Stimulated activated CD4-positive, alpha-beta T cell treated with anti-CD3 and anti-CD28 coated beads, Interleukin-1b, Interleukin-23, amount 100 ng/mL, for 24 hours (primary cell): ENCODE results near the gene CYP2D6.
A peak's percentile ranks its signal among the peaks of the same experiment; 100 is the strongest.

Source experiments
- DNase-seq, 4 experiments: peaks; one replicate each; pipeline ENCODE4 v3.0.0-alpha.2; 2020; ENCODE audit warnings: low read depth in 4 of 4, low spot score in 1 of 4

The CYP2D6 gene

DNA sequence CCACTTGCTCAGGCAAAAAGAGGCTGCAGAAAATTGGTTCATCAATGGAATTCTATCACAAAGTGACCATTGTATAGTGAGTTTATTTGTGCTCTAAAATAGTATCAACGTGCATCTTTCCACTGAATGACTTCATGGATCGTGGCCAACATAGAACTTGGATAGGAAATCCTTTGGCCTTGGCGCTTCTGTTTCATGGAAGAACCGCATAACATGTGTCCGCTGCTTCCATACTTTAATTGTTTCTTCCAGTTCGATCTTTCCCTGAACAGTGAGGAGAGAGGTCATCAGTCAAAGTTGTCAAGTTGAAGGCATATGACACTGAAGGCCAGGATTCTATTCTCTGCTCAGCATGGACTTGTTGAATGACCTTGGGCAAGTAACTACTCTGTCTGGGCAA lies 44.6 kb downstream of the CYP2D6 start:
- no peak for DNase-seq

- DNase-seq, result no peak
These were observed 45.7 kb downstream of the CYP2D6 start for GRCh38 chr22:42084874-42085273.

DNA sequence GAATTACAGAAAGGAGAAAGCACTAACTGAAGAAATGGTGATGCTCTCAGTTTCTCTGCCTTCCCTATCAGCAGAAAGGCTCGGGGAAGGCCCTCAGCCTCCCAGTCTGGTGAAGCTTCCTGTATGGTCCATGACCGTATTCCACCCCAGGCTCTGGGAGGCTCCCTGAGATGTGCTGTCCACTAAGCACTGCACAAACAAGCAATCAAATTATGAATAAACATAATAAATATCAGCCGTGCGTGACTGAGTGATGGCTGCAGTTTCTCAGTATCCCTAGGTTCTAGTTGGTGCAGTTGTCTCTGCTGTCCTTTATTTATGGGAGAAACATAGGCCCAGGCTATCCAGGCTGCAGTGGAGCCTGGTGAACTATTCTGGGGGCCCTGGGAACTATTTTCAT lies 47.5 kb downstream of the CYP2D6 start:
- DNase-seq, result no peak

GRCh38 chr22:42080287-42080686 lies 50.3 kb downstream of the CYP2D6 start:
- DNase-seq, result no peak

GRCh38 chr22:42079319-42080251 lies 51.0 kb downstream of the CYP2D6 start, which contains the start of gene SMDT1:
TSS of gene SMDT1 (plus strand) at chr22:42079700. CDS start at chr22:42079769, 69 bp downstream.
- DNase-seq, result peak; percentile 95 to 97 (median 96)

DNA sequence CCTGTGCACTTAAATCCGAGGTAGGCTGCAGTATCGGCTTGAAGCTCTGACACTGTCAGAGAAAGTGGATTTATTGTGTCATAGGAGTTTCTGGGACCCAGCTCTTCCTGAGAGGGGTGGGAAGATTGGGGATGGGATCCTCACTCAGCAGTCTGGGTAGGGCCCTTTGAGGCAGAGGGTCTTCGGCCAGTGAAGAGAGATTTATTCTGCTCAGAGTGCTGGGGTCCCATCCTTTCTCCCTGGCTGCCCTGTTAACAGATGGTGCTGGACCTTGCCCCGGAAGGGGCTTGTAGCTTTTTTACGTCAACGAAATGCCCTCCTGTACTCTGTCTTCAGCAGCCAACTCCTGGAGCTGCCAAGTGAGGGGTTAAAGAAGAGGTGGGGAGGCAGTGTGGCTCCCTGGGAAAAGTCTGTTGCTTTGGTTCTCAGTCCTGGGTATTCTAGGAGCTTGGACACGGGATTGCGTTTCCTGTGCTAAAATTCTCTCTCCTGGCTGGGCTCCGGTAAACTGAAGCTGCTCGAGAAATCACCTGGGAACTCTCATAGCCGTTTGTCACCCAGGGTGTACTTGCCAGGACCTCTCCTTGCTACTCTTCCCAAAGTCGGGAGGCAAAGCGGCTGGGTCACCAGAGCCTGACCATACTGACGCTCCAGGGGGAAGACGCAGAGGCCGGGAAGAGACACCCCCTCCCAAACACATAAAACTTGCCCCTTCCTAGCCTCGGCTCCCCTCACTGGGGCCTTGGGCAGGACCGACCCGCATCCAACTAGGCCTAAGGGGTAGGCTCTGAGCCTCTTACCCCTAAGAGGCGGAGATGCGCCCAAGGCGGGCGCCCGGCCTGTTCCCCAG lies 51.9 kb downstream of the CYP2D6 start:
- no peak for DNase-seq

DNA sequence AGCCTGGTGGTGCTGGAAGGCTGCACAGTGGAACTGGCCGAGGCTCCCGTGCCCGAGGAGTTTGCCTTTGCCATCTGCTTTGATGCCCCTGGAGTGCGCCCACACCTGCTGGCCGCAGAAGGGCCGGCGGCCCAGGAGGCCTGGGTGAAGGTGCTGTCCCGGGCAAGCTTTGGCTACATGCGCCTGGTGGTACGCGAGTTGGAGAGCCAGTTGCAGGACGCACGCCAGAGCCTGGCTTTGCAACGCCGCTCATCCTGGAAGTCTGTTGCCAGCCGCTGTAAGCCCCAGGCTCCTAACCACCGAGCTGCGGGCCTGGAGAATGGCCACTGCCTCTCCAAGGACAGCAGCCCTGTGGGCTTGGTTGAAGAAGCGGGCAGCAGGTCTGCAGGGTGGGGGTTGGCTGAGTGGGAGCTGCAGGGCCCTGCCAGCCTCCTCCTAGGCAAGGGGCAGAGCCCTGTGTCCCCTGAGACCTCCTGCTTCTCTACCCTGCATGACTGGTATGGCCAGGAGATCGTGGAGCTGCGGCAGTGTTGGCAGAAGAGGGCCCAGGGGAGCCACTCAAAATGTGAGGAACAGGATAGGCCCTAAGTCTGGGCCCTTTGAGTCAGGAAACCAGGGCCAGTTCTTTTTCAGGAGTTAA lies 53.0 kb downstream of the CYP2D6 start:
- no peak for DNase-seq

DNA sequence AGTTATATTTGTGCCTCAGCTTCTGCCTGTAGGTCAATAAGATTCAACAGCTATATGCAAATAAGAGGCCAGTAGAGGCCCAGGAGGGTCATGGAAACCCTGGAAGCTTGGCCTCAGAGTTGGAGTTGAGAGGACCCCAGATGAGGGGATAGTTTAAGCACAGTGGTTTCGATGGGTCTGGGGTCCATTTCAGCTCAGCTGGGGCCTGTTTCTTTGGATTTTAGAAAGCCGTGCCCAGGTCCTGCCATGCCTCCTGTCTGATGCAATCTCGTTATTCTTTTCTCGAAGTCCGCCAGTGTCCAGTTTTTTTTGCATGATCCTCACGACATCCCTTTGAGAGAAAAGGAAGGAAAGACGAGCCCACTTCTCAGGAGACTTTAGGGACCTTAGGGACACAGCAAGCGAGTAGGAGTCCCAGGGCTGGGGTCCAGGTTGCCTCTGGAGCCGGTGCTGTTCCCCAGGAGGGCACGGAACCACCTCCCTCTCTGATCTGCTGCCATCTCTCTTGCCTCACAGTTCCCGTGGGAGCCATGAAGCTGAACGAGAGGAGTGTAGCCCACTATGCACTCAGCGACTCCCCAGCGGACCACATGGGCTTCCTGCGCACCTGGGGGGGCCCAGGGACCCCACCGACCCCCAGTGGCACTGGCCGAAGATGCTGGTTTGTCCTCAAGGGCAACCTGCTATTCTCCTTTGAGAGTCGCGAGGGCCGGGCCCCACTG lies 53.7 kb downstream of the CYP2D6 start:
- no peak for DNase-seq
